GM19468 (cell line): Measurements from ENCODE around the gene COMP.

Experiments used
- ATAC-seq: cut with Tn5 transposase; IDR thresholded peaks from one replicate; pipeline ENCODE4 v1.9.1; 2021; ENCODE audit warnings: mild to moderate bottlenecking, moderate library complexity, moderate number of reproducible peaks; ENCODE audit not compliant: unreplicated experiment; ENCODE audit errors: extremely low read depth

Gene COMP

GRCh38 chr19:18804643-18805042 is 13.5 kb upstream of the COMP start:
- no peak for ATAC-seq

DNA sequence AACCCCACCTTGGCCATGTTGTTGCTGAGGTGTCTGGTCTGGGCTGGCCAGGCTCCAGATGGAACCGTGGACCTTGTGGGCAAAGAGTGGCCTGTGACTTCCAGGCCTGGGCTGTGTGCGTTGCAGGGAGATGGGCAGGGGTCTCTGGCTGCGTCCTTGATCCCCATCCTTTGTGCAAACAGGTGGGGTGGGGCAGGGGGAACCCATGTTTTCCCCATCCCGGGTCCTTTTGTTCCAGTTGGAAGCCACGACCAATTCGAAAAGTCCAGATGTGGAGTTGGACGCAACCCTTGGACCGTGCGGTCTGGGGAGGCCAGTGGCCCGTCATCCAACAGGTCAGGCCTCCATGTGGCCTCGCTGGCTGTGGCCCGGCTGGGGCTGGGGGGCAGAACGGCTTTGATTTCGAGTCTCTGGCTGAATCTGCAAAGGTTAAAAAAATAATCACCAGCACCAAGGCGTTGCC is 13.1 kb upstream of the COMP start:
- ATAC-seq = no peak

DNA sequence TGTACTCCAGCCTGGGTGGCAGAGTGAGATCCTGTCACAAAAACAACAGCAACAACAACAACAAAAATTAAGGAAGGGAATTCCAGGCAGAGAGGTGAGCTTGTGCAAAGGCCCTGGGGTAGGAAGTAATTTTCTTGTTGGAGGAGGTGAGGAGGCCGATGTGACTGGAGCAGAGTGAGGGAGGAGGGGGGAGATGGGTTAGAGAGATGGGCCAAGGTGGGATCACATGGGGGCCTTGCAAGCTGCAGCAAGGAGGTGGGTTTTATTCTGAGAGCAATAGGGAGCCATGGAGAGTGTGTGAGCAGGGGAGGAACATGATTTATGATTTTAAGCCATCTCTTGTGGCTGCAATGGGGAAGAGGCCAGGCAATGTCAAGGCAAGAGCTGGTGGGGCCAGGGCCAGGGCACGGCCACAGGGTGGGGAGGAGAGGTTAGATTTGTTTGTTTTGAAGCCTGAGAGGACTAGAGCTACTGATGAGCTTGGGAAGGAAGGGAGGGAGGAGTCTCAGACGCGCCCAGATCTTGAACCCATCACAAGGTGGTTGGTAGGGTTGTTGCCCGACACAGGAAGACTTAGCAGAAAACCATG is 12.5 kb upstream of the COMP start:
- no peak for ATAC-seq

- no peak for ATAC-seq
These were observed 11.2 kb upstream of the COMP start for GRCh38 chr19:18802354-18802753.

DNA sequence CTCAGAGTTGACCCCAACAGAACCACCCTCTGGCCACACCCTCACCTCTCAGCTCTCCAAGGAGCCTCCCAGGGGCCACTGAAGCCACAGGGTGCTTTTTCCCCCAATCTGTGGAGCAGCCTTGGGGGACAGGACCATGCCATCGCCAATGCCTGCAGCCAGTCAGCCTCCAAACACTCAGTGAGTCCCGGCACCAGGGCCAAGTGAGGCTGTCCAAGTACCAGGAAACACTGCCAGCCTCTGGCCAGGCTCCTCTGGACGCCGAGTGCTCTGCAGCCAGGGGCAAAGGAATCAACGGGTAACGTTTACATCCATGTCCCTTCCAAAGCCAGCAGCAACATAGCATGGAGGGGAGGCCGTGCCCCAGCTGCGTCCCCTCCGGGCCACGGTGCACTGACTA is 9.5 kb upstream of the COMP start:
- no peak for ATAC-seq

- no peak for ATAC-seq
These were observed 9.0 kb upstream of the COMP start for GRCh38 chr19:18800079-18800478.

GRCh38 chr19:18799389-18799970 is 8.4 kb upstream of the COMP start:
- no peak for ATAC-seq

DNA sequence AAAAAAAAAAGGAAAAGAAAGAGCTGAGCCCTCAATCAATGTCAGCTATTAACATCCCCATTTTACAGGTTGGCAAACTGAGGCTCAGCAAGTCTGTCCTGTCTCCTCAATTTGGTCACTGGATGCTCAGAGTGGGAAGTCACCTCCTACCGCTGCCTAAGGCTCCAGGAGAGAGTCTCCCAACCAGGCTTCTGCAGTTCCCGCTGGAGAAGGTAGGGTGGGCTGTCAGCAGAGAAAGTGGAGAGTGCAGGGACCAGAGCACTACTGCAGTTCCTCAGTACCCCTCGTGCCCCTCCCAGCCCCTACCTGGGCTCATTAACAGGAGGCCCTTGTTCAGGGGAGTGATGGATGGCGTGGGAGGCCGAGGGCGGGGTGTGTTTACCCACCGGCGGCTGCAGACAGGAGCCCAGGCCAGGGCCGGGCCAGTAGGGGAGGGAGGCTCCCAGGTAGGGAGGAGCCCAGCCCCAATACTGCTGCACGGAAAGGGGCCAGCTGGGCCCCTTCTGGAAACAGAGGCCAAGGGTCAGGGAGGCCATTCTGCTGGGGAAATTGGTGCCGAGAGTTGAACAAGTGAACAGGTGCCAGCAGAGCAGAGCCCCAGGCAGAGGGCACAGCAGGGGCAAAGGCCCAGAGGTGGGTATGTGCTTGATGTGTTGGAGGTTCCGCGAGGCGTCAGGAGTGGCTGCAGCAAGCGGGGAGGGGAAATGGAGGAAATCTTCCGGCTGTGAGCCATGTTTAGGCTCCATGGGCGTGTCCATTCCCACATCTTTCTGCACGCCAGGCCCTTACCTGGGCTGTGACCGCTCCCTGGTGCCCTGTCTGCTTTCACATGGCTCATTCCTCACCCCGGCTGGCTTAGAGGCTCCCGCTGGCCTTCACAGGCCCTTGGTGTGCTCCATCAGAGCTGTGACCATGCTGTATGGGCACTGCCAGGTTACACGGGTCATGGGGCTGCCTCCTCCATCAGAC is 7.6 kb upstream of the COMP start:
- no peak for ATAC-seq

DNA sequence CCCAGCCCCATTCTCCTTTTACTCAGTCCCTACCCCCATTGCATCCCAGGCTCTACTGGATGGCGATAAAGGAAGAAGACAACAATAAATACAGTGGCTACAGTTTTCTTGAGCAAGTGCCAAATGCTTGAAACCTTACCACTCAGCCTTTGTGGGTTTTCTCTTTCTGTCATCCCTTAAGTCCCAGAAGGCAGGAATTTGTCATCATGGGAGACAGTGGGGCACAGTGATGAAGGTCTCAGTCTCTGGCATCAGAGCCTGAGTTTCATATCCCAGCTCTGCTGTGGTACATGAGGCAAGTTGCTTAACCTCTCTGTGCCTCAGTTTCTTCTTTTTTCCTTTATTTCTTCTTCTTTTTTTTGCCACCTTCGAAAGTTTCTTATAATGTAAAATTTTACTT is 5.1 kb upstream of the COMP start:
- no peak for ATAC-seq

DNA sequence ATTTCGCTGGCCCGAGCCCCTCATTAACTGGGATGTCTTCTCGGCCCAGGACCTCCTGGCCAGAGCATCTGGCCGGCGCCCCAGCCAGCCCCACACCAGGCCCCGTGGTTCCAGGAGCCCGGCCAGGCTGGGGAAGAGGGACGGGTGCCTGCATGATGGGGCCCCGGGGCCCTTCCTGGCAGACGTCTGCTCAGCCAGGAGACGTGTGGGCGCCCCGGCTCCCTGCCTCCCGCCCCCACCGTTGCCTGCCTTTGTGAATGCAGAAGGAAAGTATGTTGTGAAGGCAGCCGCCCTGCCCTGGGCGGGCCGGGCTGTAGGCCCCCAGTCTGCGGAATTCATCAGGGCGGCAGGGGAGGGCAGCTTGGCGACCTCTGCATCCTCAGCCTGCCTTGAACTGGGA is 4.4 kb upstream of the COMP start:
- no peak for ATAC-seq

GRCh38 chr19:18794692-18795091 is 3.6 kb upstream of the COMP start:
- ATAC-seq = no peak

DNA sequence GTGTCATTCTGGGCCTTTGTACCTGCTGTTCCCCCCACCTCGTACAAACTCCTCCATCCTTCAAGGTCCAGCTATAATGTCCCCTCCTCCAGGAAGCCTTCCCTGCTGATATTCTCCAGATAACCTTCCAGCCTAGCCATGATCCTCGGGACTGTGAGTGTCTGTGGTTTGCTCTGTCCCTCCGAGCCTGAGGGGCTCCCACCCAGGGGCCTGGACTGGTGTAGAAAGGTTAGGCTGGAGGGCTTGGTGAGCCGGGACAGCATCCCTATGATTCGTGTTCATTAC is 2.9 kb upstream of the COMP start:
- no peak for ATAC-seq

DNA sequence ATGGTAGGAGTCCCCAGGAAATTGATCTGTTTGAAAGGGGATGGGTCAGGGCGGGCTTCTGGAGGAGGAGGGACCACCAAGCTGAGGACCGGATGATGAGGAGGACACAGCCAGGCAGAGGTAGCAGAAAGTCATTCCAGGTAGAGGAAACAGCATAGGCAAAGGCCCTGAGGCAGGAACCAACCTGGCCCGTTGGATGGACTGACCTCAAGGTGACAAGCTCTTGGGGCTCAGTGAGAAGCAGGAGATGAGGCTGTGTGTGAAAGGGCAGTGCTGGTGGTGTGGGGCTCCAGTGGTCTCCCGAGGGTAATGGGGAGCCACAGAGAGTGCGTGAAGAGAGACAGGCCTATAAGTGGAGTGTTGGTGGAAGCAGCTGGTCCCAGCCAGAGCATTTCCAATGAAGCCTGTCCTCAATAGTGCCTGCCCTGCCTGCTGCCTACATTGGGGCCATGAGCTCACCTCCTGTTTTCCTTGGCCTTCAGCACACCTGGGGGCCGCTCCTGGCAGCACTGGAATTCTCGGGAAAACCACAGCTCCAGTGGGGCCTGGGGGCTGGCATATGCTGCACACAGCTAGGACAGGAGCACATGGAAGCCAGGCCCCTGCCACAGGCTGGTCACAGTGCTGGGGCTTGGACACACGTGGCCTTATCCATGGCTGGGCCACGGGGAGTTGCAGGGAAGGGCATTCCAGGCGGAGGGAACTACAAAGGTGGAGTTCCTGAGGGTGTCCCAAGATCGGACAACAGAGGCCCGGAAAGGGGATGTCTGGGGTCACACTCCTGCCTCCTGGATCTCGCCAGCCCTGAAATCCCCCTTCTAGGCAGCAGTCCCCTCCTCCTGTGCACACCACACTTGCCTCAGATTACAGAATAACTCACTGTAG is 2.3 kb upstream of the COMP start:
- ATAC-seq = no peak

GRCh38 chr19:18792661-18793060 is 1.6 kb upstream of the COMP start:
- ATAC-seq = no peak

- ATAC-seq = no peak
These were observed 192 bp upstream of the COMP start for GRCh38 chr19:18791315-18791678.

GRCh38 chr19:18789883-18790565 is 1.1 kb downstream of the COMP start:
- no peak for ATAC-seq

DNA sequence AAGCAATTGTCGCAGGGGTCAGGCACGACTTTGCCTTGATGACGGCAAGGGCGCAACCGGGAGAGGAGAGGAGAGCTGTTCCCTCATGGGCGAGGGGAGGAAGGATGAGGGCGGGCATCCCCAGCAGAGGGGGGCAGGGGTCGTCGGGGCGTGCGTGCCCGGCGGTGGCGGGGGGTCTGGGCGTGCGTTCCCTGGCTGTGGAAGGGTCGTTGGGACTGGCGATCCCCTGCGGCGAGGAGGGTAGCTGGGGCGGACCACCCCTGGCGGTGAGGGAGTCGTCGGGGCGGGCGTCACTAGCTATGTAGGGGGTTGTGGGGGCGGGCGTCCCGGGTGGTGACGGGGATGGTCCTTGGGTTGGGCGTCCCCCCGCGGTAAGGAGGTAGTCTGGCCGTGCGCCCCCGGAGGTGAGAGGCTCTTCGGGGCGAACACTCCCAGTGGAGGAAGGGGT is 1.7 kb downstream of the COMP start:
- ATAC-seq = no peak

DNA sequence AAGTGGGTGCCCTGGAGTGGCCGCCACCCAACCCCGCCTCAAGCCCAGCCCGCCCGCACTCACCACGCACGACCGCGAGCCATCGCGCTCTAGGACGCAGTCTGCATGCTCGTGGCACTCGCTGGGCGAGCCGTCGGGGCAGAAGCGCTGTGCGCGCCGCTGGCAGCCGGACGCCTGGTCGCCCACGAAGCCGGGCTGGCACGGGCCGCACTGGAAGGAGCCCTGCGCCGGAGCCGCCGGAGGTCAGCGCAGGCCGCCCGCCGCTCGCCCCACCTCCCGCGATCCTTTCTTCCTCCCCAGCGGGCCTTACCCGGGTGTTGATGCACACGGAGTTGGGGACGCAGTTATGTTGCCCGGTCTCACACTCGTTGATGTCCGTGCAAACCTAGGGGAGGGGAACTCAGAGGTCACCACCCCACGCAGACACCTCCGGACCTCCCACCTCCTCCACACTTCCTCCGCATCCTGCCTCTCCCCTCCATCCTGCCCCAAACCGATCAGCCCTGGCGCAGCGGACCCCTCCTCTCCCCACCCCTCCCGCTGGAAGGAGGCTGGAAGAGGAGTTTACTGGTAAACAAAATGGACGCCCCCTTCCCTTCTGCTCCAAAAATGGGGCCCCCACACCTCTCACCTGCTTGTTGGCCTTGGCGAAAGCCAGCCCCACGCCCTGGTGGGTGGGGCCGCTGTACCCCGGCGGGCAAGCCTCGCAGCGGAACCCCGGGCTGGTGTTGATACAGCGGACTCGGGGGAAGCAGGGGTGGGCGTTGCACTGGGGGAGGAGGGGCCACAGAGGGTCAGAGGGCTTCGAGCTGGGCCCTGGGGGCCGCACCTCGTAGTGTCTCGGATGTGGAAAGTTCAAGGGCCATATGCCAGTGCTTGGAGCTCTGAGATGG is 2.3 kb downstream of the COMP start:
- no peak for ATAC-seq
